ENCODE measurements around the gene ERV3-1. TPM values are rescaled to one million over a fixed set of nuclear protein-coding genes. Genes with fewer than 3 reads are reported as not detected.

Gene ERV3-1
- total and polyA plus RNA-seq, 2 donors from 2014 or later = 6.5 to 15.2 TPM

DNA sequence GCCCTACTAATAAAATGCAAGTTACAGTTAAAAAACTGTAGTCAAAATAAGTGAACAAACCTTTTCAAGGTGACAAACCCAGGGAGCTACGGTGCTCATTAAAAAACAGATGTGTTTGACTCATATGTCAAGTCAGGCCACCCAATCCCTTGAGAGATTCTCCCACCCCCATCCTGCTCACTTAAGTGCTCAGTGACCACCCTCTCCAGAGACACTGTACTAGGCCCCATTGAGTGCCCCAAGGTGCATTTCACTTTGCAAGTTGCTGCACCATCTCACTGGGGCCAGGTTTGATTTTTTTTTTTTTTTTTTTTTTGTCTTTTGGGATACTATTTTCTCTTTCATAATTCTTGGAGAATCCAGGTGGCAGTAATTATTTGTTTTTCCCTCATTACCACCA, 1.9 kb downstream of the ERV3-1 start:
- no peak overlapping the region for H3K9ac ChIP-seq (ENCODE audit: low read length in 3 of 3)
- DNase-seq (no peak), FAIRE-seq (no peak)

GRCh38 chr7:65002972-65003585, 3.4 kb downstream of the ERV3-1 start:
- Histone ChIP-seq H3K36me3 (ENCODE audit: control insufficient read depth in 2 of 3, insufficient read depth in 3 of 3, low read length in 3 of 3) (no peaks in the 10 kb centered on the region), H3K9me3 (ENCODE audit: control insufficient read depth in 2 of 3, insufficient read depth in 1 of 3, low read length in 3 of 3) (no peaks in the 10 kb centered on the region), H3K27me3 (ENCODE audit: control insufficient read depth, insufficient read depth, low read length) (no peaks in the 10 kb centered on the region), H3K4me3 (ENCODE audit: low read length in 3 of 3) (no peak overlapping the region), H3K4me1 (ENCODE audit: control insufficient read depth in 2 of 3, insufficient read depth in 2 of 3, low read depth in 1 of 3, low read length in 3 of 3) (peaks cover 0 to 5% (median 0%) of the 10 kb centered on the region in 3 donors), H3K9ac (ENCODE audit: low read length in 3 of 3) (no peak overlapping the region), H3K27ac (ENCODE audit: low read depth in 2 of 2, low read length in 2 of 2) (no peak overlapping the region)
- TF ChIP-seq, protein P1, sequence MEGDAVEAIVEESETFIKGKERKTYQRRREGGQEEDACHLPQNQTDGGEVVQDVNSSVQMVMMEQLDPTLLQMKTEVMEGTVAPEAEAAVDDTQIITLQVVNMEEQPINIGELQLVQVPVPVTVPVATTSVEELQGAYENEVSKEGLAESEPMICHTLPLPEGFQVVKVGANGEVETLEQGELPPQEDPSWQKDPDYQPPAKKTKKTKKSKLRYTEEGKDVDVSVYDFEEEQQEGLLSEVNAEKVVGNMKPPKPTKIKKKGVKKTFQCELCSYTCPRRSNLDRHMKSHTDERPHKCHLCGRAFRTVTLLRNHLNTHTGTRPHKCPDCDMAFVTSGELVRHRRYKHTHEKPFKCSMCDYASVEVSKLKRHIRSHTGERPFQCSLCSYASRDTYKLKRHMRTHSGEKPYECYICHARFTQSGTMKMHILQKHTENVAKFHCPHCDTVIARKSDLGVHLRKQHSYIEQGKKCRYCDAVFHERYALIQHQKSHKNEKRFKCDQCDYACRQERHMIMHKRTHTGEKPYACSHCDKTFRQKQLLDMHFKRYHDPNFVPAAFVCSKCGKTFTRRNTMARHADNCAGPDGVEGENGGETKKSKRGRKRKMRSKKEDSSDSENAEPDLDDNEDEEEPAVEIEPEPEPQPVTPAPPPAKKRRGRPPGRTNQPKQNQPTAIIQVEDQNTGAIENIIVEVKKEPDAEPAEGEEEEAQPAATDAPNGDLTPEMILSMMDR (IDR thresholded peaks at IDR 0.05; ENCODE audit: borderline replicate concordance, extremely low read depth, insufficient read depth) = no peak
- FAIRE-seq (no peak), DNase-seq (no peak)
- intact Hi-C loops (cut with DNase I) = no loop called here

More for the DNA sequence above, 1.9 kb downstream of the ERV3-1 start:
- Histone ChIP-seq H3K36me3 (ENCODE audit: control insufficient read depth in 2 of 3, insufficient read depth in 3 of 3, low read length in 3 of 3) (no peaks in the 10 kb centered on the region), H3K4me3 (ENCODE audit: low read length in 3 of 3) (no peak overlapping the region), H3K27ac (ENCODE audit: low read depth in 2 of 2, low read length in 2 of 2) (no peak overlapping the region), H3K4me1 (ENCODE audit: control insufficient read depth in 2 of 3, insufficient read depth in 2 of 3, low read depth in 1 of 3, low read length in 3 of 3) (peaks cover 0 to 5% (median 0%) of the 10 kb centered on the region in 3 donors), H3K9me3 (ENCODE audit: control insufficient read depth in 2 of 3, insufficient read depth in 1 of 3, low read length in 3 of 3) (no peaks in the 10 kb centered on the region), H3K27me3 (ENCODE audit: control insufficient read depth, insufficient read depth, low read length) (no peaks in the 10 kb centered on the region)
- TF ChIP-seq, protein P1 (IDR thresholded peaks at IDR 0.05; ENCODE audit: borderline replicate concordance, extremely low read depth, insufficient read depth) = no peak
- intact Hi-C loops (cut with DNase I) = no loop called here

GRCh38 chr7:65001291-65001814, 5.1 kb downstream of the ERV3-1 start:
- Histone ChIP-seq H3K27me3 (ENCODE audit: control insufficient read depth, insufficient read depth, low read length) (no peaks in the 10 kb centered on the region), H3K27ac (ENCODE audit: low read depth in 2 of 2, low read length in 2 of 2) (no peak overlapping the region), H3K9me3 (ENCODE audit: control insufficient read depth in 2 of 3, insufficient read depth in 1 of 3, low read length in 3 of 3) (no peaks in the 10 kb centered on the region), H3K4me1 (ENCODE audit: control insufficient read depth in 2 of 3, insufficient read depth in 2 of 3, low read depth in 1 of 3, low read length in 3 of 3) (peaks cover 0 to 5% (median 0%) of the 10 kb centered on the region in 3 donors), H3K4me3 (ENCODE audit: low read length in 3 of 3) (no peak overlapping the region), H3K9ac (ENCODE audit: low read length in 3 of 3) (no peak overlapping the region), H3K36me3 (ENCODE audit: control insufficient read depth in 2 of 3, insufficient read depth in 3 of 3, low read length in 3 of 3) (no peaks in the 10 kb centered on the region)
- TF ChIP-seq, protein P1 (IDR thresholded peaks at IDR 0.05; ENCODE audit: borderline replicate concordance, extremely low read depth, insufficient read depth) = no peak
- DNase-seq (no peak), FAIRE-seq (no peak)
- intact Hi-C loops (cut with DNase I) = no loop called here
